ENCODE results near the gene ZBTB46.

ZBTB46 gene

GRCh38 chr20:63718996-63719395 is 112.1 kb downstream of the ZBTB46 start:
- no peak overlapping the region for H3K27ac ChIP-seq

GRCh38 chr20:63714858-63715257 is 116.2 kb downstream of the ZBTB46 start:
- H3K27ac ChIP-seq: no peak overlapping the region
- TF ChIP-seq ZFX (IDR thresholded peaks at IDR 0.05; ENCODE audit: borderline replicate concordance) (no peak), CTCF (IDR thresholded peaks at IDR 0.05) (no peak)

More at GRCh38 chr20:63718996-63719395, 112.1 kb downstream of the ZBTB46 start:
- no peak for TF ChIP-seq ZFX (IDR thresholded peaks at IDR 0.05; ENCODE audit: borderline replicate concordance)
- no peak for TF ChIP-seq CTCF (IDR thresholded peaks at IDR 0.05)

- H3K27ac ChIP-seq: no peak overlapping the region
- TF ChIP-seq ZFX (IDR thresholded peaks at IDR 0.05; ENCODE audit: borderline replicate concordance) (no peak), CTCF (IDR thresholded peaks at IDR 0.05) (no peak)
Observed at GRCh38 chr20:63712191-63712590, 118.9 kb downstream of the ZBTB46 start.

GRCh38 chr20:63711085-63711645 is 119.9 kb downstream of the ZBTB46 start:
- TF ChIP-seq CTCF (IDR thresholded peaks at IDR 0.05) (no peak), ZFX (IDR thresholded peaks at IDR 0.05; ENCODE audit: borderline replicate concordance) (no peak)
- no peak overlapping the region for H3K27ac ChIP-seq

- no peak for TF ChIP-seq ZFX (IDR thresholded peaks at IDR 0.05; ENCODE audit: borderline replicate concordance)
- no peak for TF ChIP-seq CTCF (IDR thresholded peaks at IDR 0.05)
- H3K27ac ChIP-seq: no peak overlapping the region
Observed at GRCh38 chr20:63709149-63709527, 121.9 kb downstream of the ZBTB46 start.

GRCh38 chr20:63708301-63709148 is 122.5 kb downstream of the ZBTB46 start:
- no peak for TF ChIP-seq CTCF (IDR thresholded peaks at IDR 0.05)
- no peak for TF ChIP-seq ZFX (IDR thresholded peaks at IDR 0.05; ENCODE audit: borderline replicate concordance)
- peak overlapping the region; percentile 88 for H3K27ac ChIP-seq

Measured in 22Rv1 (cell line).